T-helper 1 cell treated with Interleukin-12 subunit alpha and Interleukin-12 subunit beta and Interleukin-4 antibody, amounts not matched to agents 30 μg/mL and 1 μg/mL, for 36 hours (primary cell): Measurements from ENCODE around the gene CPNE7.
"Not testable (repeated sequence)": the region's sequence is repeated elsewhere in the genome, so short reads cannot be mapped to it uniquely, and the experiment has no call there.

ENCODE experiments used
- H3K27ac Mint-ChIP-seq: one replicate; pipeline ENCODE4 v1.8.0; 2021; ENCODE audit warnings: mild to moderate bottlenecking, mixed read lengths
- H3K27me3 Mint-ChIP-seq: one replicate; pipeline ENCODE4 v1.8.0; 2021; ENCODE audit warnings: low read depth, mixed read lengths
- H3K36me3 Mint-ChIP-seq: one replicate; pipeline ENCODE4 v1.8.0; 2021; ENCODE audit warnings: low read depth, mixed read lengths
- H3K4me1 Mint-ChIP-seq: one replicate; pipeline ENCODE4 v1.8.0; 2021; ENCODE audit warnings: low read depth, mixed read lengths
- H3K4me3 Mint-ChIP-seq: one replicate; pipeline ENCODE4 v1.8.0; 2021; ENCODE audit warnings: mild to moderate bottlenecking, moderate library complexity, mixed read lengths
- H3K9me3 Mint-ChIP-seq: one replicate; pipeline ENCODE4 v1.8.0; 2021; ENCODE audit warnings: mixed read lengths

CPNE7 gene

GRCh38 chr16:89569506-89570341, 5.8 kb upstream of the CPNE7 start:
- no peak overlapping the region for H3K27ac Mint-ChIP-seq
- peaks cover 5% of the 10 kb centered on the region for H3K36me3 Mint-ChIP-seq
- no peak overlapping the region for H3K4me3 Mint-ChIP-seq

GRCh38 chr16:89570342-89570923, 5.1 kb upstream of the CPNE7 start:
- no peaks in the 10 kb centered on the region for H3K36me3 Mint-ChIP-seq
- H3K27ac Mint-ChIP-seq = no peak overlapping the region
- no peaks in the 10 kb centered on the region for H3K9me3 Mint-ChIP-seq
- peaks cover 13% of the 10 kb centered on the region for H3K4me1 Mint-ChIP-seq
- H3K4me3 Mint-ChIP-seq = no peak overlapping the region
- H3K27me3 Mint-ChIP-seq = peaks cover 17% of the 10 kb centered on the region

More at GRCh38 chr16:89569506-89570341, 5.8 kb upstream of the CPNE7 start:
- Mint-ChIP-seq H3K27me3 (peaks cover 17% of the 10 kb centered on the region), H3K9me3 (no peaks in the 10 kb centered on the region), H3K4me1 (peaks cover 20% of the 10 kb centered on the region)

- not testable (repeated sequence) for H3K9me3 Mint-ChIP-seq, H3K4me1 Mint-ChIP-seq, H3K4me3 Mint-ChIP-seq, H3K27ac Mint-ChIP-seq, H3K36me3 Mint-ChIP-seq
- H3K27me3 Mint-ChIP-seq = peaks cover 17% of the 10 kb centered on the region
Observed at GRCh38 chr16:89570983-89571598, 4.5 kb upstream of the CPNE7 start.

- no peak overlapping the region for H3K4me3 Mint-ChIP-seq
- peaks cover 17% of the 10 kb centered on the region for H3K27me3 Mint-ChIP-seq
- H3K9me3 Mint-ChIP-seq = no peaks in the 10 kb centered on the region
- peaks cover 5% of the 10 kb centered on the region for H3K4me1 Mint-ChIP-seq
- no peak overlapping the region for H3K27ac Mint-ChIP-seq
- H3K36me3 Mint-ChIP-seq = no peaks in the 10 kb centered on the region
Observed at GRCh38 chr16:89571636-89572035, 3.9 kb upstream of the CPNE7 start.

- Mint-ChIP-seq H3K27ac (no peak overlapping the region), H3K9me3 (no peaks in the 10 kb centered on the region), H3K4me3 (no peak overlapping the region), H3K27me3 (peaks cover 18% of the 10 kb centered on the region), H3K4me1 (peaks cover 5% of the 10 kb centered on the region), H3K36me3 (no peaks in the 10 kb centered on the region)
Observed at GRCh38 chr16:89572073-89572484, 3.5 kb upstream of the CPNE7 start.

- no peaks in the 10 kb centered on the region for H3K9me3 Mint-ChIP-seq
- H3K27me3 Mint-ChIP-seq = peaks cover 21% of the 10 kb centered on the region
- H3K27ac Mint-ChIP-seq = no peak overlapping the region
- peaks cover 5% of the 10 kb centered on the region for H3K4me1 Mint-ChIP-seq
- no peak overlapping the region for H3K4me3 Mint-ChIP-seq
- H3K36me3 Mint-ChIP-seq = no peaks in the 10 kb centered on the region
Observed at GRCh38 chr16:89572485-89573205, 2.9 kb upstream of the CPNE7 start.

GRCh38 chr16:89573826-89574680, 1.5 kb upstream of the CPNE7 start:
- Mint-ChIP-seq H3K27ac (no peak overlapping the region), H3K27me3 (peaks cover 24% of the 10 kb centered on the region), H3K9me3 (no peaks in the 10 kb centered on the region), H3K4me1 (peaks cover 5% of the 10 kb centered on the region), H3K36me3 (no peaks in the 10 kb centered on the region), H3K4me3 (no peak overlapping the region)

GRCh38 chr16:89574681-89575246, 794 bp upstream of the CPNE7 start:
- H3K4me1 Mint-ChIP-seq = peaks cover 5% of the 10 kb centered on the region
- no peaks in the 10 kb centered on the region for H3K9me3 Mint-ChIP-seq
- no peak overlapping the region for H3K4me3 Mint-ChIP-seq
- H3K36me3 Mint-ChIP-seq = no peaks in the 10 kb centered on the region
- no peak overlapping the region for H3K27ac Mint-ChIP-seq
- H3K27me3 Mint-ChIP-seq = peaks cover 24% of the 10 kb centered on the region

- Mint-ChIP-seq H3K36me3 (no peaks in the 10 kb centered on the region), H3K4me1 (peaks cover 5% of the 10 kb centered on the region), H3K9me3 (no peaks in the 10 kb centered on the region), H3K27me3 (peaks cover 24% of the 10 kb centered on the region), H3K27ac (no peak overlapping the region), H3K4me3 (no peak overlapping the region)
Observed at GRCh38 chr16:89576153-89577054, 846 bp downstream of the CPNE7 start.

- H3K27me3 Mint-ChIP-seq = peaks cover 21% of the 10 kb centered on the region
- no peaks in the 10 kb centered on the region for H3K9me3 Mint-ChIP-seq
- peaks cover under 1% of the 10 kb centered on the region for H3K4me1 Mint-ChIP-seq
Observed at GRCh38 chr16:89577055-89577759, 1.6 kb downstream of the CPNE7 start.

GRCh38 chr16:89579351-89579750, 3.8 kb downstream of the CPNE7 start:
- no peaks in the 10 kb centered on the region for H3K4me1 Mint-ChIP-seq
- H3K4me3 Mint-ChIP-seq = no peak overlapping the region
- no peaks in the 10 kb centered on the region for H3K9me3 Mint-ChIP-seq
- H3K27me3 Mint-ChIP-seq = peaks cover 8% of the 10 kb centered on the region
- no peak overlapping the region for H3K27ac Mint-ChIP-seq
- no peaks in the 10 kb centered on the region for H3K36me3 Mint-ChIP-seq

More at GRCh38 chr16:89577055-89577759, 1.6 kb downstream of the CPNE7 start:
- H3K27ac Mint-ChIP-seq = no peak overlapping the region
- no peaks in the 10 kb centered on the region for H3K36me3 Mint-ChIP-seq
- no peak overlapping the region for H3K4me3 Mint-ChIP-seq

GRCh38 chr16:89581045-89581695, 5.6 kb downstream of the CPNE7 start:
- peaks cover 8% of the 10 kb centered on the region for H3K27me3 Mint-ChIP-seq
- H3K9me3 Mint-ChIP-seq = no peaks in the 10 kb centered on the region
- no peaks in the 10 kb centered on the region for H3K36me3 Mint-ChIP-seq
- no peak overlapping the region for H3K4me3 Mint-ChIP-seq
- H3K27ac Mint-ChIP-seq = no peak overlapping the region
- H3K4me1 Mint-ChIP-seq = no peaks in the 10 kb centered on the region
